ENCODE results near the gene DNAJB1. TPM values are rescaled to one million over a fixed set of nuclear protein-coding genes. Genes with fewer than 3 reads are reported as not detected.

The DNAJB1 gene
- total and polyA plus RNA-seq, 10 of the 15 experiments (the other 5 are each of a cell fraction or from before 2014, with no cell fraction given) = 4.8 to 65.8 (median 34.9) TPM

- Histone ChIP-seq H3K4me1 (ENCODE audit: control insufficient read depth, insufficient read depth, low read length) (peaks cover 9% of the 10 kb centered on the region), H2AFZ (ENCODE audit: control insufficient read depth, low read depth, low read length) (peak overlapping the region; percentile 46; the same call in 1 of the 2 replicates), H3K36me3 (ENCODE audit: control insufficient read depth in 2 of 2, insufficient read depth in 2 of 2, low read length in 1 of 2) (no peaks in the 10 kb centered on the region; a peak in 1 of 4 replicates), H3K27ac (ENCODE audit: control insufficient read depth, insufficient read depth) (no peak overlapping the region), H4K20me1 (ENCODE audit: control insufficient read depth, insufficient read depth) (no peaks in the 10 kb centered on the region), H3K4me3 (no peak overlapping the region), H3K9me3 (replicated peaks; ENCODE audit: control insufficient read depth, insufficient read depth, low read length) (no peaks in the 10 kb centered on the region), H3K79me2 (ENCODE audit: control insufficient read depth, insufficient read depth, low read length) (peaks cover 2% of the 10 kb centered on the region; the same call in 1 of the 2 replicates), H3K4me2 (ENCODE audit: control insufficient read depth, insufficient read depth) (peak overlapping the region; percentile 36), H3K27me3 (replicated peaks in 1 of 2; ENCODE audit: control insufficient read depth in 2 of 2, insufficient read depth in 2 of 2, low read length in 1 of 2) (no peaks in the 10 kb centered on the region), H3K9ac (ENCODE audit: control insufficient read depth, insufficient read depth, low read length) (no peak overlapping the region)
- ChIA-PET CTCF (interaction anchor here (0.7 to 5.1 kb wide), 27 partner anchors 9 to 773 kb away, joined by 3 to 51 read pairs (median 5); partner anchors contain the start of genes ADGRE3, ASF1B, DNAJB1 and GIPC1), SMC1A (ENCODE audit: uncharacterized antibody, unreplicated experiment) (interaction anchor here (0.8 to 2.8 kb wide), 6 partner anchors 13 to 131 kb away, joined by 3 to 21 read pairs (median 4); partner anchors contain the start of gene NDUFB7), RAD21 (ENCODE audit: unreplicated experiment) (interaction anchor here (0.5 to 1.5 kb wide), 9 partner anchors 17 to 195 kb away, joined by 3 to 11 read pairs (median 4); partner anchors contain the start of genes DNAJB1 and ZNF333), POLR2A (interaction anchor here (0.5 to 0.7 kb wide), 2 partner anchors 79 to 130 kb away, joined by 4 to 5 read pairs; no protein-coding TSS in a partner anchor)
- intact Hi-C loops (cut with micrococcal nuclease; ENCODE audit: unreplicated experiment) = loop anchor here (5.0 kb wide), 1 partner anchor 331 kb away; the partner anchor contains the start of gene OR7A17
- ATAC-seq (peak; percentile 98), FAIRE-seq (peak; percentile 95), DNase-seq (ENCODE audit: low read depth, low spot score) (no peak)
- BruUV-seq (replicated peaks) = no TSS peak
- in situ Hi-C loops (cut with MboI) = no loop called here
- WGBS (ENCODE audit: insufficient coverage, insufficient replicate concordance, low lambda C conversion rate, missing lambda C conversion rate) = 3% methylated on average over 18 of the region's 18 CpGs
- TF ChIP-seq ETV6 (conservative IDR thresholded peaks at IDR 0.05 in 1 of 2, IDR thresholded peaks at IDR 0.05 in 1 of 2; ENCODE audit: borderline replicate concordance in 1 of 2, low read depth in 1 of 2) (0 out of 4 replicates have a peak, but pooled peaks of 1 of the 2 experiments have one; percentile 11), ZBTB40 (IDR thresholded peaks at IDR 0.05; ENCODE audit: borderline replicate concordance) (no peak), MLLT1 (IDR thresholded peaks at IDR 0.05) (no peak), YY1 (IDR thresholded peaks at IDR 0.05; ENCODE audit: low read depth, low read length) (peak; percentile 66), CREB1 (IDR thresholded peaks at IDR 0.05; ENCODE audit: low read depth) (no peak), SUPT20H (IDR thresholded peaks at IDR 0.05; ENCODE audit: borderline replicate concordance, control insufficient read depth, low read depth, low read length) (no peak), RELA (IDR thresholded peaks at IDR 0.05; ENCODE audit: borderline replicate concordance, partially characterized antibody) (no peak), POLR2AphosphoS2 (IDR thresholded peaks at IDR 0.05; ENCODE audit: low read depth, low read length) (no peak), GABPA (IDR thresholded peaks at IDR 0.05; ENCODE audit: low read depth) (no peak), BCL11A (IDR thresholded peaks at IDR 0.05; ENCODE audit: low read depth, low read length) (no peak), POLR2A (IDR thresholded peaks at IDR 0.05; ENCODE audit: low read depth, low read length) (no peak), TCF3 (IDR thresholded peaks at IDR 0.05; ENCODE audit: borderline replicate concordance, insufficient read depth, low read depth, low read length) (0 out of 2 replicates have a peak, but pooled peaks have one; percentile 16), BACH1 (IDR thresholded peaks at IDR 0.05; ENCODE audit: borderline replicate concordance) (0 out of 2 replicates have a peak, but pooled peaks have one; percentile 13), DPF2 (IDR thresholded peaks at IDR 0.05) (0 out of 2 replicates have a peak, but pooled peaks have one; percentile 41), RAD21 (IDR thresholded peaks at IDR 0.05; ENCODE audit: insufficient read depth, low read depth, low read length) (peak; percentile 48), NRF1 (conservative IDR thresholded peaks at IDR 0.05; ENCODE audit: low read depth, low read length) (no peak), HDGF (IDR thresholded peaks at IDR 0.05) (peak; percentile 30; the same call in 1 of the 2 replicates), ZNF207 (IDR thresholded peaks at IDR 0.05; ENCODE audit: borderline replicate concordance) (0 out of 2 replicates have a peak, but pooled peaks have one; percentile 43), SMC3 (IDR thresholded peaks at IDR 0.05; ENCODE audit: borderline replicate concordance, low read length) (peak; percentile 78)
These were observed 38.5 kb upstream of the DNAJB1 start for GRCh38 chr19:14556662-14557188.
